GM15510 (cell line): Measurements from ENCODE around the gene PGAM2.
A peak's percentile ranks its signal among the peaks of the same experiment; 100 is the strongest.

Experiments used
- POLR2A ChIP-seq: IDR thresholded peaks from 3 replicates; pipeline ENCODE4 v1.6.1; 2011; ENCODE audit warnings: borderline replicate concordance; ENCODE audit not compliant: insufficient read length; ENCODE audit errors: extremely low read depth

Gene PGAM2

GRCh38 chr7:44080686-44081265, 15.4 kb upstream of the PGAM2 start:
- TF ChIP-seq POLR2A: no peak

- TF ChIP-seq POLR2A: no peak
Observed at GRCh38 chr7:44080118-44080517, 14.8 kb upstream of the PGAM2 start.

- no peak for TF ChIP-seq POLR2A
Observed at GRCh38 chr7:44079331-44080021, 14.1 kb upstream of the PGAM2 start.

- no peak for TF ChIP-seq POLR2A
Observed at GRCh38 chr7:44078521-44078920, 13.2 kb upstream of the PGAM2 start.

- TF ChIP-seq POLR2A: no peak
Observed at GRCh38 chr7:44077681-44078091, 12.3 kb upstream of the PGAM2 start.

GRCh38 chr7:44077061-44077460, 11.7 kb upstream of the PGAM2 start:
- no peak for TF ChIP-seq POLR2A

- TF ChIP-seq POLR2A: no peak
Observed at GRCh38 chr7:44076101-44076895, 10.9 kb upstream of the PGAM2 start.

GRCh38 chr7:44075296-44076075, 10.1 kb upstream of the PGAM2 start:
- no peak for TF ChIP-seq POLR2A

GRCh38 chr7:44074349-44074695, 9.0 kb upstream of the PGAM2 start:
- no peak for TF ChIP-seq POLR2A

GRCh38 chr7:44073664-44074348, 8.4 kb upstream of the PGAM2 start:
- no peak for TF ChIP-seq POLR2A

- no peak for TF ChIP-seq POLR2A
Observed at GRCh38 chr7:44072364-44073231, 7.2 kb upstream of the PGAM2 start.

GRCh38 chr7:44071726-44072363, 6.5 kb upstream of the PGAM2 start:
- no peak for TF ChIP-seq POLR2A

- peak; percentile 2 for TF ChIP-seq POLR2A
Observed at GRCh38 chr7:44068054-44068453, 2.7 kb upstream of the PGAM2 start.
